Heart left ventricle (tissue), 13 donors: ENCODE results near the gene CBL.

Experiments
- CTCF ChIP-seq, 12 donors: fragments of 200-600 bp; sonication (generic) in 4 of 12; IDR thresholded peaks; one replicate each; pipeline versions ENCODE4 v1.5.0 to v1.8.0; 2018 to 2022; ENCODE audit warnings: antibody characterized with exemption in 12 of 12, mild to moderate bottlenecking in 5 of 12
- POLR2A ChIP-seq, 2 donors: fragments of 450-650 bp; IDR thresholded peaks; one replicate each; pipeline ENCODE4 v1.6.1; 2017; ENCODE audit warnings: antibody characterized with exemption in 2 of 2, mild to moderate bottlenecking in 2 of 2, moderate library complexity in 2 of 2
- donor health status: ischemic (EF 13 %, LVEDD 7.1; RV severe dilation, severe dysfunction).
- donor health status: DM: no; HTN: yes; CAD: no.
- donor health status: DM: no; HTN: no; CAD: no.
- donor health status: ischemic (EF 25% LVEDD 6.9; RV normal size, moderate dysfunction).
- donor health status: ischemic (EF 25% LVEDD 5.7; RV mildly dilated, moderate dysfunction).
- donor health status: ischemic (EF 35%, LVEDD 5.7; RV mildly dilated, moderate dysfunction).
- donor health status: nonischemic (EF 11% LVEDD 7.7; RV severe dilation, severe dysfunction).
- donor health status: DM: yes; HTN: yes; CAD: no.
- donor health status: PGD.
- donor health status: ischemic (EF 29% LVEDD 5.4; RV normal size, mild dysfunction).
- donor health status: nonischemic (EF 23%, LVEDD 6.1; RV moderate dilation, normal function).

DNA sequence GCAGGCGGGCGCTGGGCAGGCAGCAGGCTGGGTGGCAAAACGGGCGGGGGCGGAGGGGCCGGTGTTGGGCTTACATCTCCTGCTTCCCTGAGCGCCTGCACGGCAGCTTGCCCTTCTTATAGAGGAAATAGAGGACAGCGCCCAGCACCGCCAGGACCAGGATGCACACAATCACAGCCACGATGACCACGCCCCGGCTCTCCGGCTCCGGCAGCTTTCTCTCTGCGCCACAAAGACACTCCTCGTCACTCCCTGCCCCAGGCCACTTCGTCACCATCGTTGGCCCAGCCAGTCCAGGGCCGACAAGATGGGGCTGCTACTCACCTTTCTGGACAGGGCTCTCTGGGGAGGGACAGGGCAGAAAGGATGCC, 104.5 kb downstream of the CBL start:
- TF ChIP-seq POLR2A (IDR thresholded peaks at IDR 0.05) (no peak), CTCF (IDR thresholded peaks at IDR 0.05) (no peak)
